NCI-H2196 treated with DMSO at 0.1 percent for 48 hours (cell line): ENCODE measurements around the gene BICD2.
A peak's percentile ranks its signal among the peaks of the same experiment; 100 is the strongest.

Experiments used
- DNase-seq: peaks from one replicate; lab custom pipeline; 2025; ENCODE audit not compliant: unreplicated experiment; lab: John Stamatoyannopoulos, UW

Gene BICD2

GRCh38 chr9:92716557-92716956 is 48.1 kb downstream of the BICD2 start:
- DNase-seq, result peak; percentile 4

- DNase-seq, result no peak
Measured at GRCh38 chr9:92715488-92716231, 49.0 kb downstream of the BICD2 start.

- DNase-seq, result no peak
Measured at GRCh38 chr9:92714787-92715487, 49.7 kb downstream of the BICD2 start.

- DNase-seq, result no peak
Measured at GRCh38 chr9:92714016-92714415, 50.6 kb downstream of the BICD2 start.

GRCh38 chr9:92713528-92713927 is 51.1 kb downstream of the BICD2 start:
- DNase-seq, result no peak

GRCh38 chr9:92712767-92713166 is 51.9 kb downstream of the BICD2 start:
- DNase-seq, result no peak

- no peak for DNase-seq
Measured at GRCh38 chr9:92711844-92712243, 52.8 kb downstream of the BICD2 start.

GRCh38 chr9:92711146-92711545 is 53.5 kb downstream of the BICD2 start:
- DNase-seq, result no peak

GRCh38 chr9:92710368-92710767 is 54.3 kb downstream of the BICD2 start:
- no peak for DNase-seq

GRCh38 chr9:92709954-92710353 is 54.7 kb downstream of the BICD2 start:
- DNase-seq, result no peak

GRCh38 chr9:92709240-92709639 is 55.4 kb downstream of the BICD2 start:
- DNase-seq, result no peak

- no peak for DNase-seq
Measured at GRCh38 chr9:92707530-92707929, 57.1 kb downstream of the BICD2 start.

- DNase-seq, result no peak
Measured at GRCh38 chr9:92706218-92706940, 58.3 kb downstream of the BICD2 start.

- DNase-seq, result no peak
Measured at GRCh38 chr9:92704528-92704927, 60.1 kb downstream of the BICD2 start.

- DNase-seq, result no peak
Measured at GRCh38 chr9:92696619-92697018, 68.0 kb downstream of the BICD2 start.

GRCh38 chr9:92686954-92687353 is 77.7 kb downstream of the BICD2 start:
- no peak for DNase-seq

GRCh38 chr9:92685022-92685421 is 79.6 kb downstream of the BICD2 start:
- DNase-seq, result no peak

- no peak for DNase-seq
Measured at GRCh38 chr9:92682269-92682668, 82.4 kb downstream of the BICD2 start.

- no peak for DNase-seq
Measured at GRCh38 chr9:92680166-92681119, 84.2 kb downstream of the BICD2 start.

- no peak for DNase-seq
Measured at GRCh38 chr9:92679413-92680165, 85.0 kb downstream of the BICD2 start.
